ENCODE results near the gene KRTAP4-5.
"Not testable (repeated sequence)": the region's sequence is repeated elsewhere in the genome, so short reads cannot be mapped to it uniquely, and the experiment has no call there.

Gene KRTAP4-5

DNA sequence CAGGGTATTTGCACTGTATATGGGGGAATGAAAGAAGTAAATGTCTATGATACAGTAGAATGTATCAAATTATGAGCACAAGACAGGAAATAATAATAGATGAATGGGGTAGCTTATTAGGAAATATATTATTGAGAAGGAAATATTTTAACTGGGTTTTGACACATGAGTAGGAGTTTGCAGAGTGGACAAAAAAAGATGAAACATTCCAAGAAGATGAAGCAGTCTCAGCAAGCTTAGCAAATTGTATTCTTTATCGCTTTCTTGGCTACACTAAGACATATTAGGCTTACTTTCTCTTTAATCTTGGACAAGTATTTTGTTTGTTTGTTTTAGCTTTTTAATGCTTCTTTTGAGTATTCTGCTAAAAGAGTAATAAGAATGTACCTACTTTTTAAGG is 45.7 kb downstream of the KRTAP4-5 start:
- H3K4me3 ChIP-seq (ENCODE audit: low read depth, low read length) = no peak overlapping the region
- TF ChIP-seq, protein P1, sequence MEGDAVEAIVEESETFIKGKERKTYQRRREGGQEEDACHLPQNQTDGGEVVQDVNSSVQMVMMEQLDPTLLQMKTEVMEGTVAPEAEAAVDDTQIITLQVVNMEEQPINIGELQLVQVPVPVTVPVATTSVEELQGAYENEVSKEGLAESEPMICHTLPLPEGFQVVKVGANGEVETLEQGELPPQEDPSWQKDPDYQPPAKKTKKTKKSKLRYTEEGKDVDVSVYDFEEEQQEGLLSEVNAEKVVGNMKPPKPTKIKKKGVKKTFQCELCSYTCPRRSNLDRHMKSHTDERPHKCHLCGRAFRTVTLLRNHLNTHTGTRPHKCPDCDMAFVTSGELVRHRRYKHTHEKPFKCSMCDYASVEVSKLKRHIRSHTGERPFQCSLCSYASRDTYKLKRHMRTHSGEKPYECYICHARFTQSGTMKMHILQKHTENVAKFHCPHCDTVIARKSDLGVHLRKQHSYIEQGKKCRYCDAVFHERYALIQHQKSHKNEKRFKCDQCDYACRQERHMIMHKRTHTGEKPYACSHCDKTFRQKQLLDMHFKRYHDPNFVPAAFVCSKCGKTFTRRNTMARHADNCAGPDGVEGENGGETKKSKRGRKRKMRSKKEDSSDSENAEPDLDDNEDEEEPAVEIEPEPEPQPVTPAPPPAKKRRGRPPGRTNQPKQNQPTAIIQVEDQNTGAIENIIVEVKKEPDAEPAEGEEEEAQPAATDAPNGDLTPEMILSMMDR (conservative IDR thresholded peaks at IDR 0.05; ENCODE audit: low read depth, low read length) = no peak
- DNase-seq (ENCODE audit: low read depth) = no peak

- no peak for DNase-seq (ENCODE audit: low read depth)
- no peak within 1 kb of the TSS for H3K4me3 ChIP-seq (ENCODE audit: low read depth, low read length)
- TF ChIP-seq, protein P1 (conservative IDR thresholded peaks at IDR 0.05; ENCODE audit: low read depth, low read length) = no peak
Observed at GRCh38 chr17:41101586-41102259, 47.9 kb downstream of the KRTAP4-5 start, which contains the start of gene KRTAP4-16. Gene KRTAP4-16, minus strand, starts transcription at chr17:41102209. Its CDS starts 0 bp downstream, at chr17:41102209.

DNA sequence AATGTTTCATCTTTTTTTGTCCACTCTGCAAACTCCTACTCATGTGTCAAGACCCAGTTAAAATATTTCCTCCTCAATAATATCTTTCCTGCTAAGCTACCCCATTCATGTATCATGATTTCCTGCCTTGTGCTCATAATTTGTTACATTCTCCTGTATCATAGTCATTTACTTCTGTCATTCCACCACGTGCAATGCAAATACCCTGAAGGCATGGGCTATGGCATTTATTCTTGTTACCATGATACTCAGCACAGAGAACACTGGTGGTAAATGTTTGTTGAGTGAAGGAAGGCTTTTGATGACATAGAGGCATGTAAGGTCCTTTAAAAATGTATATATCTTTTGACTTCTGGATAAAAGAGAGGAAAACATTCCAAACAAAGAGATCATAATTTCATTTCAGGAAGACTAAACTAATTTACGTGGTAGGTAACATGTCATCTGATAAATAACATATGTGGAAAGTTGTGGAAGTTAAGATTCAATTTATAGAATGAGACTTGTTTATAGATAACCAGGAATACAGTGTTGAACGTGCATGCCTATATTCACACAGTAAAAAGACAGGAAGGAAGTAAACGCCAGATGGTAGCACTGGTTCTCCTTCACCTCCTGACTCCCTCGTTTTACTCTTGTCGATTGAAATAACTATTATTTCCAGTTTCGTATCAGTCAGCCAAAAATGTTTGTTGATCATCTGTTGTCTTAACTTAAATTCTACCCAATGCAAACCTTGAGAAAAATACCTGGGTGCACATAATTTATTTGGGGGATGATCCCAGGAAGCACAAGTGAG is 49.7 kb downstream of the KRTAP4-5 start:
- not testable (repeated sequence) for DNase-seq (ENCODE audit: low read depth); H3K4me3 ChIP-seq (ENCODE audit: low read depth, low read length)

Measured in choroid plexus epithelial cell (primary cell).